Measurements from ENCODE around the gene CUL7.

CUL7 gene

DNA sequence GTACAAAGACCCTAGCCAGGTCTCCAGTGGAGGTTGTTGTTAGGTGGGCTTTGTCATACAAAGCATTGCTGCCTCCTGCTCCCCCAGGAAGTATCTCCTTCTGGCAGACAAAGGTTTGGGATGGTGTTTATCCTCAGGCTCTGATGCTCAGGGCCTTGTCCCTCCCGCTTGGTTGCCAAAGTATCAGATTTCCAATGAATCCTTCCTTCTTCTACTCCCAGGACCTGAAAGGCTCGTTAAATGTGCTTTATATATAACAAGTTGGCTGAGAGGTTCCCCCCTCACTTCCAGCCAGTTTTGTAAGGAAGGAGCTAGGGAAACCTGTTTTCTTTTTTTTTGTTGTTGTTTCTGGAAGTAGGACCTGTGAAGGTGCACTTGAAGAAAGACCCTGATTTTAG lies 36.9 kb upstream of the CUL7 start:
- Histone ChIP-seq H3K36me3 (ENCODE audit: control insufficient read depth, insufficient read depth, low read length) (no peaks in the 10 kb centered on the region), H3K27me3 (replicated peaks; ENCODE audit: control insufficient read depth, insufficient read depth, low read length) (no peaks in the 10 kb centered on the region), H3K4me3 (replicated peaks; ENCODE audit: low read depth, low read length) (no peak overlapping the region)
- TF ChIP-seq, protein P1, sequence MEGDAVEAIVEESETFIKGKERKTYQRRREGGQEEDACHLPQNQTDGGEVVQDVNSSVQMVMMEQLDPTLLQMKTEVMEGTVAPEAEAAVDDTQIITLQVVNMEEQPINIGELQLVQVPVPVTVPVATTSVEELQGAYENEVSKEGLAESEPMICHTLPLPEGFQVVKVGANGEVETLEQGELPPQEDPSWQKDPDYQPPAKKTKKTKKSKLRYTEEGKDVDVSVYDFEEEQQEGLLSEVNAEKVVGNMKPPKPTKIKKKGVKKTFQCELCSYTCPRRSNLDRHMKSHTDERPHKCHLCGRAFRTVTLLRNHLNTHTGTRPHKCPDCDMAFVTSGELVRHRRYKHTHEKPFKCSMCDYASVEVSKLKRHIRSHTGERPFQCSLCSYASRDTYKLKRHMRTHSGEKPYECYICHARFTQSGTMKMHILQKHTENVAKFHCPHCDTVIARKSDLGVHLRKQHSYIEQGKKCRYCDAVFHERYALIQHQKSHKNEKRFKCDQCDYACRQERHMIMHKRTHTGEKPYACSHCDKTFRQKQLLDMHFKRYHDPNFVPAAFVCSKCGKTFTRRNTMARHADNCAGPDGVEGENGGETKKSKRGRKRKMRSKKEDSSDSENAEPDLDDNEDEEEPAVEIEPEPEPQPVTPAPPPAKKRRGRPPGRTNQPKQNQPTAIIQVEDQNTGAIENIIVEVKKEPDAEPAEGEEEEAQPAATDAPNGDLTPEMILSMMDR (IDR thresholded peaks at IDR 0.05; ENCODE audit: insufficient read depth, low read length, poor library complexity, severe bottlenecking), result no peak
- DNase-seq (ENCODE audit: extremely low read depth, insufficient read length), result no peak

DNA sequence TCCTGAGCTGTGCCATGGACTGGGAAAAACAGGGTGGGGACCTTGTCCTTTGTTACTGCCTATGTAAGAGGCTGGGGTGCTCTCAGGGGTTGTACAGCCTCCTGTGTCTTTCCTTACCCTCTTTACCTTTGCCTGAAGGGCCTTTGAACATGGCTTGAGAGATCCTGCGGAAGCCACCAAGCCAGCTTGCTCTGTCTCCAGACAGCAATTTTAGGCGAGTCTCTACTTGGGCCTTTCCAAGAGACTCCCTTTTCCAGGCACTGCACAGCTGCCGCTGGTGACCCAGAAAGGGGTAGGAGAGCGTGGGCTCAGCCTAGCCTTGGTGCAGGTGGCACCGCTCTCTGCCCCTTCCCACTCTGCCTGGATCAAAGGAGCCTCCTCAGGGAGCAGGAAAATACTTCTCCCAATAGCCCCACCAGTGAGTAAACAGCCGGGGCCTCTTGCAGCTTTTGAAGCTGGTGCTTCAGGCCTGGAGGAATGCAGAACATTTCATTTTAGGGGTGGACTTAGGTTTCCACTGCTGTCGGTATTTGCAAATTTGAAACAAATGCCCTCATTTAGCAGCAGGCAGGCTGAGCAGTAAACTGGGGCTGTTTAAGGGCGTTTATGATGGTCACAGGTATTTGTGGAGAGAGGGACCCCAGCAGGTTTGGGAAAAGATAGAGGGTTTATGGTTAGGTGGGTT lies 36.4 kb upstream of the CUL7 start:
- Histone ChIP-seq H3K27me3 (replicated peaks; ENCODE audit: control insufficient read depth, insufficient read depth, low read length) (no peaks in the 10 kb centered on the region), H3K4me3 (replicated peaks; ENCODE audit: low read depth, low read length) (no peak overlapping the region), H3K36me3 (ENCODE audit: control insufficient read depth, insufficient read depth, low read length) (no peaks in the 10 kb centered on the region)
- DNase-seq (ENCODE audit: extremely low read depth, insufficient read length), result no peak
- TF ChIP-seq, protein P1 (IDR thresholded peaks at IDR 0.05; ENCODE audit: insufficient read depth, low read length, poor library complexity, severe bottlenecking), result no peak

DNA sequence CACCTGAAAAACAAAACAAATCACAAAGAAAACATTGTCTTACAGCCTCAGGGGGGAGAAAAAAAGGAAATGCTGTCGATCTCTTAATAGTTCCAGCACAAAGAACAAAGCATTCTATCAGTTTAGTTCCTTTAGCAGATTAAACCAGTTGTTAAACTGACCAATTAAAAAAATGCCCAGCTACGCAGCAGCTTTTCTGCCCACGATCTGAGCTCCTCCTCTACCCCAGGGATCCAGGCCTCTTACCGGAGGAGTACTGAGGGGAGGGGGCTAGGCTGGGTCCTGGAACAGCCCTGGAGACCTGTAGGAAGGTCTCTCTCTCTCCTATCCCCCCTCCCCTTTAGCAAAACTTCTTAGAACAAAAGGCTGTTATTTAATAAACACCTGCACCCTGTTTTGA lies 35.8 kb upstream of the CUL7 start:
- DNase-seq (ENCODE audit: extremely low read depth, insufficient read length), result no peak
- TF ChIP-seq, protein P1 (IDR thresholded peaks at IDR 0.05; ENCODE audit: insufficient read depth, low read length, poor library complexity, severe bottlenecking), result no peak
- H3K27me3 ChIP-seq (replicated peaks; ENCODE audit: control insufficient read depth, insufficient read depth, low read length), result no peaks in the 10 kb centered on the region

DNA sequence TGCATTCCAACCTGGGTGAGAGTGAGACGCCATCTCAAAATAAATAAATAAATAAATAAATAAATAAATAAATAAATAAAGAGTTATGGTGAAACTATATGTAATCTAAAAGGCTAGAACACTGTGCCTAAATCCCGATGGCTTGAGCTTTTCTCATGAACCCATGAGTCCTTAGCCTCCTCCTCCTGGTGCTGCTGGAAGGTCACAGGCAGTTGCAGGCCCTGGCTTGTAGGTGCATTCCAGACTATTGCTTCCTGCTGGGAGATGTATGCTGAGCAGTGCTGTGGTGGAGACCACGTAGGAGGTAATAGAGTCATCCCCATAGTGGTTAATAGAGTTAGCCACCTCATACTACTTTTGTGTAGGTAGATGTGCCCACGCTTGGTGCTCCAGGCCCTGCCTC lies 35.0 kb upstream of the CUL7 start:
- TF ChIP-seq, protein P1 (IDR thresholded peaks at IDR 0.05; ENCODE audit: insufficient read depth, low read length, poor library complexity, severe bottlenecking), result no peak
- Histone ChIP-seq H3K4me3 (replicated peaks; ENCODE audit: low read depth, low read length) (no peak overlapping the region), H3K36me3 (ENCODE audit: control insufficient read depth, insufficient read depth, low read length) (no peaks in the 10 kb centered on the region), H3K27me3 (replicated peaks; ENCODE audit: control insufficient read depth, insufficient read depth, low read length) (no peaks in the 10 kb centered on the region)
- no peak for DNase-seq (ENCODE audit: extremely low read depth, insufficient read length)

More for the DNA sequence above, 35.8 kb upstream of the CUL7 start:
- no peaks in the 10 kb centered on the region for H3K36me3 ChIP-seq (ENCODE audit: control insufficient read depth, insufficient read depth, low read length)
- H3K4me3 ChIP-seq (replicated peaks; ENCODE audit: low read depth, low read length), result no peak overlapping the region

DNA sequence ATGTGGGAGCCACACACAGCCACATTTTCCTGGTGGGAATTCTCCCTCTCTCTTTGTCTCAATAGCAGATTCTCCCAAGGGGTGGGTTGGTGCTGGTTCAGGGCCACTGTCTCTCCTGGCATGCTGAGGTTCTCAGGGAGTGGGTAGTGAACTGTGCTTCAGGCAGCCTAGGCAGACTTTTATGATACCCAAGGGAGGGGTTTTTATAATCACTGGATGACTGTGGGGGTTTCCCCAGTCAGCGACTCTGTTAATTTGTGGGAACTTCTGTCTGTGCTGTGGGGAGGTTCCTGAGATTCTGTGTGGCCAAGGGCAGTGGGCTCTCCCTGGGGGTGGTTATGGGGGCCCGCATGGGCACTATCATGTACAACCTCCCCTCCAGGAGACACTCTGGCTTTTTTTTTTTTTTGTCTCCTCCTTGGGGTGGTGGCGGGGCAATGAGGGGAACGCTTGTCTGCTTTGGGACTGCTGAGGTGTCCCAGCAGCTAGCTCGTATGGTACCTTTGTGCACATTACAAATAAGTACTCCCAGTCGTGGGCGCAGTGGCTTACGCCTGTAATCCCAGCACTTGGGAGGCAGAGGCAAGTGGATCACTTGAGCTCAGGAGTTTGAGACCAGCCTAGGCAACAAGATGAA lies 32.5 kb upstream of the CUL7 start:
- DNase-seq (ENCODE audit: extremely low read depth, insufficient read length), result peak; percentile 32
- no peaks in the 10 kb centered on the region for H3K36me3 ChIP-seq (ENCODE audit: control insufficient read depth, insufficient read depth, low read length)
- TF ChIP-seq, protein P1 (IDR thresholded peaks at IDR 0.05; ENCODE audit: insufficient read depth, low read length, poor library complexity, severe bottlenecking), result no peak
- H3K4me3 ChIP-seq (replicated peaks; ENCODE audit: low read depth, low read length), result no peak overlapping the region
- no peaks in the 10 kb centered on the region for H3K27me3 ChIP-seq (replicated peaks; ENCODE audit: control insufficient read depth, insufficient read depth, low read length)

All from GM06990 (cell line).